Endodermal cell (in vitro differentiated cells): Measurements from ENCODE around the gene ABHD16B. TPM values are rescaled to one million over a fixed set of nuclear protein-coding genes. Genes with fewer than 3 reads are reported as not detected.

Source experiments
- DNase-seq: peaks from one replicate; pipeline ENCODE4 v3.0.0-alpha.2; 2017
- H3K27ac ChIP-seq: 2 replicates; pipeline ENCODE4 v1.5.1; 2013; ENCODE audit warnings: mild to moderate bottlenecking, low read depth, low read length, moderate library complexity
- H3K27me3 ChIP-seq: 2 replicates; pipeline ENCODE4 v1.6.1; 2013; ENCODE audit warnings: mild to moderate bottlenecking, low read length, moderate library complexity; ENCODE audit not compliant: insufficient read depth, control insufficient read depth, poor library complexity, severe bottlenecking
- H3K36me3 ChIP-seq: 2 replicates; pipeline ENCODE4 v1.7.0; 2013; ENCODE audit warnings: mild to moderate bottlenecking, low read length, moderate library complexity; ENCODE audit not compliant: control insufficient read depth, insufficient read depth
- H3K4me1 ChIP-seq: one replicate; pipeline ENCODE4 v1.7.0; 2013; ENCODE audit warnings: low read length; ENCODE audit not compliant: control insufficient read depth, insufficient read depth
- H3K4me3 ChIP-seq: 2 replicates; pipeline ENCODE4 v1.5.1; 2013; ENCODE audit warnings: mild to moderate bottlenecking, low read length, moderate library complexity
- H3K9ac ChIP-seq: 2 replicates; pipeline ENCODE4 v1.6.1; 2013; ENCODE audit warnings: mild to moderate bottlenecking, low read length, moderate library complexity; ENCODE audit not compliant: poor library complexity, severe bottlenecking; ENCODE audit errors: extremely low read depth
- H3K9me3 ChIP-seq: 2 replicates; pipeline ENCODE4 v1.6.1; 2013; ENCODE audit warnings: mild to moderate bottlenecking, low read length, moderate library complexity; ENCODE audit not compliant: control insufficient read depth
- H3K27ac Mint-ChIP-seq: 2 replicates; pipeline ENCODE4 v1.8.0; 2020; ENCODE audit warnings: mixed read lengths
- H3K27me3 Mint-ChIP-seq: 2 replicates; pipeline ENCODE4 v1.8.0; 2021; ENCODE audit warnings: mild to moderate bottlenecking, mixed read lengths; ENCODE audit not compliant: insufficient read depth
- H3K36me3 Mint-ChIP-seq: 2 replicates; pipeline ENCODE4 v1.8.0; 2020; ENCODE audit warnings: low read depth, mixed read lengths
- H3K4me1 Mint-ChIP-seq: 2 replicates; pipeline ENCODE4 v1.8.0; 2020; ENCODE audit warnings: mixed read lengths
- H3K4me3 Mint-ChIP-seq: 2 replicates; pipeline ENCODE4 v1.8.0; 2020; ENCODE audit warnings: mild to moderate bottlenecking, moderate library complexity, mixed read lengths
- H3K9me3 Mint-ChIP-seq: 2 replicates; pipeline ENCODE4 v1.8.0; 2020; ENCODE audit warnings: mild to moderate bottlenecking, mixed read lengths
- WGBS, 2 experiments: methylation state at CpG; one replicate each; pipeline versions ENCODE4 v1.1.5 to v1.1.7; 2013; ENCODE audit warnings: missing lambda C conversion rate in 2 of 2, mixed read lengths in 1 of 2; ENCODE audit not compliant: insufficient coverage in 1 of 2, insufficient read length in 1 of 2; 5-methylcytosine and 5-hydroxymethylcytosine counted together
- total RNA-seq, 2 donors: library from RNA; stranded (reverse); fragmentation: NEBNext Ultra II Directional in 1 of 2; extraction: Animal tissue kit (Norgen Biotek cat#: 25700) in 1 of 2; gene quantifications; 2 replicates in 1 of 2; 3 replicates in 1 of 2; pipeline ENCODE4 v1.2.1, GENCODE V29; 2021
- TF ChIP-seq, protein P1 (sequence below): fragments of 200-600 bp; sonication (generic); conservative IDR thresholded peaks from 2 replicates; pipeline ENCODE4 v1.5.0; 2021; ENCODE audit warnings: antibody characterized with exemption, mild to moderate bottlenecking

The ABHD16B gene
- total RNA-seq, 2 donors from 2014 or later, result not detected

- H3K27me3 ChIP-seq, result no peaks in the 10 kb centered on the region
- WGBS, 2 experiments, result 81% methylated on average over 14 to 36 of the region's 36 CpGs
- H3K27me3 Mint-ChIP-seq, result peaks cover 8% of the 10 kb centered on the region
- H3K9me3 ChIP-seq, result no peaks in the 10 kb centered on the region
- no peak overlapping the region for H3K9ac ChIP-seq
- H3K36me3 ChIP-seq, result no peaks in the 10 kb centered on the region
- no peaks in the 10 kb centered on the region for H3K36me3 Mint-ChIP-seq
- peak; percentile 62 for DNase-seq
- no peaks in the 10 kb centered on the region for H3K9me3 Mint-ChIP-seq
- no peak overlapping the region for H3K4me3 Mint-ChIP-seq
- no peak overlapping the region for H3K27ac ChIP-seq
- peaks cover 4% of the 10 kb centered on the region for H3K4me1 ChIP-seq
- H3K4me3 ChIP-seq, result no peak overlapping the region
- peaks cover 21% of the 10 kb centered on the region for H3K4me1 Mint-ChIP-seq
- TF ChIP-seq, protein P1, sequence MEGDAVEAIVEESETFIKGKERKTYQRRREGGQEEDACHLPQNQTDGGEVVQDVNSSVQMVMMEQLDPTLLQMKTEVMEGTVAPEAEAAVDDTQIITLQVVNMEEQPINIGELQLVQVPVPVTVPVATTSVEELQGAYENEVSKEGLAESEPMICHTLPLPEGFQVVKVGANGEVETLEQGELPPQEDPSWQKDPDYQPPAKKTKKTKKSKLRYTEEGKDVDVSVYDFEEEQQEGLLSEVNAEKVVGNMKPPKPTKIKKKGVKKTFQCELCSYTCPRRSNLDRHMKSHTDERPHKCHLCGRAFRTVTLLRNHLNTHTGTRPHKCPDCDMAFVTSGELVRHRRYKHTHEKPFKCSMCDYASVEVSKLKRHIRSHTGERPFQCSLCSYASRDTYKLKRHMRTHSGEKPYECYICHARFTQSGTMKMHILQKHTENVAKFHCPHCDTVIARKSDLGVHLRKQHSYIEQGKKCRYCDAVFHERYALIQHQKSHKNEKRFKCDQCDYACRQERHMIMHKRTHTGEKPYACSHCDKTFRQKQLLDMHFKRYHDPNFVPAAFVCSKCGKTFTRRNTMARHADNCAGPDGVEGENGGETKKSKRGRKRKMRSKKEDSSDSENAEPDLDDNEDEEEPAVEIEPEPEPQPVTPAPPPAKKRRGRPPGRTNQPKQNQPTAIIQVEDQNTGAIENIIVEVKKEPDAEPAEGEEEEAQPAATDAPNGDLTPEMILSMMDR, result no peak
- H3K27ac Mint-ChIP-seq, result no peak overlapping the region
Measured at GRCh38 chr20:63855363-63856097, 5.8 kb upstream of the ABHD16B start.

DNA sequence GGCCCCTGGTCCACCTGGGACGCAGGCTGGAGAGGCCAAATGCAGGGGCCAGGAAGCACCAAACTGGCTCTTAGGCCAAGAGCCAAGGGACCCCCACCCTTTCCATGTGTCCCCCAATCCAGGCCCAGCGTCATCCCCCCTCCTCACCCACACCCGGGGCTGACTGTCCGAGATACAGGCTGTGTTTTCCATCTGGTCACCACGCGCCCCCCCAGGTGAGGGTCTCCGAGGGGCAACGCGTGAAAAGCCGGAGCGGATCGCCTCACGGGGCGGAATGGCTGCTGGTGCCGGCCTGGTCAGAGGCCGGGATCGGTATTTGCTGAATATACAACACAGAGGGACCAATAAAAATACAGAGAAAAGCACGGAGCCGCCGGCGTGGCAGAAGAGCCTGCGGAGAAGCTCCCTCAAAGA, 5.2 kb upstream of the ABHD16B start:
- Mint-ChIP-seq H3K27ac (no peak overlapping the region), H3K4me1 (peaks cover 25% of the 10 kb centered on the region), H3K36me3 (peaks cover 4% of the 10 kb centered on the region), H3K4me3 (no peak overlapping the region), H3K27me3 (peaks cover 5% of the 10 kb centered on the region), H3K9me3 (no peaks in the 10 kb centered on the region)
- no peak overlapping the region for H3K9ac ChIP-seq
- no peaks in the 10 kb centered on the region for H3K27me3 ChIP-seq
- H3K4me1 ChIP-seq, result peaks cover 4% of the 10 kb centered on the region
- H3K27ac ChIP-seq, result no peak overlapping the region
- H3K4me3 ChIP-seq, result no peak overlapping the region
- H3K36me3 ChIP-seq, result no peaks in the 10 kb centered on the region
- WGBS, 2 experiments, result 75 to 78% methylated on average over 18 to 22 of the region's 22 CpGs
- TF ChIP-seq, protein P1, result no peak
- H3K9me3 ChIP-seq, result no peaks in the 10 kb centered on the region
- peak; percentile 72 for DNase-seq

- H3K4me3 ChIP-seq, result no peak overlapping the region
- no peak for DNase-seq
- peaks cover 4% of the 10 kb centered on the region for H3K4me1 ChIP-seq
- no peak overlapping the region for H3K9ac ChIP-seq
- peaks cover 4% of the 10 kb centered on the region for H3K36me3 Mint-ChIP-seq
- peak overlapping the region; percentile 40 for H3K4me3 Mint-ChIP-seq
- H3K4me1 Mint-ChIP-seq, result peaks cover 25% of the 10 kb centered on the region
- no peaks in the 10 kb centered on the region for H3K36me3 ChIP-seq
- H3K9me3 Mint-ChIP-seq, result no peaks in the 10 kb centered on the region
- H3K9me3 ChIP-seq, result no peaks in the 10 kb centered on the region
- no peaks in the 10 kb centered on the region for H3K27me3 ChIP-seq
- peaks cover 3% of the 10 kb centered on the region for H3K27me3 Mint-ChIP-seq
- no peak overlapping the region for H3K27ac ChIP-seq
- no peak overlapping the region for H3K27ac Mint-ChIP-seq
- 87 to 90% methylated on average over 9 to 14 of the region's 14 CpGs for WGBS, 2 experiments
- TF ChIP-seq, protein P1, result no peak
Measured at GRCh38 chr20:63857764-63858392, 3.4 kb upstream of the ABHD16B start.
